Cardiac muscle cell (in vitro differentiated cells and primary cell): Measurements from ENCODE around the gene LPCAT3. TPM values are rescaled to one million over a fixed set of nuclear protein-coding genes. Genes with fewer than 3 reads are reported as not detected.

ENCODE experiments used
- DNase-seq, 2 donors: peaks; one replicate each; pipeline versions ENCODE4 v3.0.0 to v3.0.0-alpha.2; 2010 to 2017; ENCODE audit warnings: low read depth in 1 of 2, low spot score in 1 of 2
- H3K27ac ChIP-seq: fragments of 200-600 bp; sonication (generic); 2 replicates; pipeline ENCODE4 v1.5.1; 2016
- H3K27me3 ChIP-seq: fragments of 200-600 bp; sonication (generic); 2 replicates; pipeline ENCODE4 v1.6.0; 2016; ENCODE audit warnings: control low read depth
- H3K36me3 ChIP-seq: fragments of 200-600 bp; sonication (generic); 2 replicates; pipeline ENCODE4 v1.5.1; 2016; ENCODE audit warnings: control low read depth
- H3K4me1 ChIP-seq: fragments of 200-600 bp; sonication (generic); 2 replicates; pipeline ENCODE4 v1.8.1; 2017; ENCODE audit warnings: low read depth, mild to moderate bottlenecking, mixed run types
- H3K4me3 ChIP-seq: fragments of 200-600 bp; sonication (generic); 2 replicates; pipeline ENCODE4 v1.5.1; 2016; ENCODE audit warnings: mild to moderate bottlenecking
- H3K9me3 ChIP-seq: fragments of 200-600 bp; sonication (generic); 2 replicates; pipeline ENCODE4 v1.5.1; 2017; ENCODE audit warnings: low read depth, mild to moderate bottlenecking, control low read depth
- polyA plus RNA-seq: library from polyadenylated mRNA; unstranded; fragments of >200 nt; fragmentation: Nextera tagmentation; extraction: Ambion mirVana; gene quantifications from 2 replicates; pipeline ENCODE4 v1.2.1, GENCODE V29; 2016
- total RNA-seq: library from RNA; depleted of rRNA; stranded (reverse); fragments of >200 nt; gene quantifications from 2 replicates; pipeline ENCODE4 v1.2.3, GENCODE V29; 2016
- TF ChIP-seq, protein P1 (sequence below): IDR thresholded peaks from 2 replicates; pipeline ENCODE4 v1.5.1; 2012; ENCODE audit warnings: low read depth, mild to moderate bottlenecking, low read length

LPCAT3 gene
- total and polyA plus RNA-seq, 2 experiments from 2014 or later, result 12.0 to 37.8 TPM

DNA sequence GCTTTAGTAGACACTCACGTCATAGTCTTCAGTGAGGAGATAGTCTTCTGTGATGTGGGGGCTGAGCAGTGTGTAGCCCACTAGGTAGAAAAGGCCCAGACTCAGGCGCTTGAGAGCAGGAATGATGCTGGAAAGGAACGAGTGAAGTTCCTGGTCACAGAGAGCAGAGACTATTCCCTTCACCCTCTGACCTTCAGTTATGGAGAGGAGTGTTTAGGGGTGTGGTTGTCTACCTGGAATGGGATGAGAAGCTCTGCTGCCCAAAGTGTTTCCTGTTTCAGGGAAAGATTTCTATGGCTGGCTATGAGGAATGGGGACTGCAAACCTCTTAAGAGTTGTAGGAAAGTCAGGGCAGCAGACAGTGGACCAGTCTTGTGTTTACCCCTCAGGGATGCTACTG lies 38.8 kb downstream of the LPCAT3 start:
- H3K4me1 ChIP-seq, result no peaks in the 10 kb centered on the region
- no peak overlapping the region for H3K27ac ChIP-seq
- no peak for DNase-seq
- H3K4me3 ChIP-seq, result no peak overlapping the region
- no peaks in the 10 kb centered on the region for H3K9me3 ChIP-seq
- no peaks in the 10 kb centered on the region for H3K27me3 ChIP-seq
- TF ChIP-seq, protein P1, sequence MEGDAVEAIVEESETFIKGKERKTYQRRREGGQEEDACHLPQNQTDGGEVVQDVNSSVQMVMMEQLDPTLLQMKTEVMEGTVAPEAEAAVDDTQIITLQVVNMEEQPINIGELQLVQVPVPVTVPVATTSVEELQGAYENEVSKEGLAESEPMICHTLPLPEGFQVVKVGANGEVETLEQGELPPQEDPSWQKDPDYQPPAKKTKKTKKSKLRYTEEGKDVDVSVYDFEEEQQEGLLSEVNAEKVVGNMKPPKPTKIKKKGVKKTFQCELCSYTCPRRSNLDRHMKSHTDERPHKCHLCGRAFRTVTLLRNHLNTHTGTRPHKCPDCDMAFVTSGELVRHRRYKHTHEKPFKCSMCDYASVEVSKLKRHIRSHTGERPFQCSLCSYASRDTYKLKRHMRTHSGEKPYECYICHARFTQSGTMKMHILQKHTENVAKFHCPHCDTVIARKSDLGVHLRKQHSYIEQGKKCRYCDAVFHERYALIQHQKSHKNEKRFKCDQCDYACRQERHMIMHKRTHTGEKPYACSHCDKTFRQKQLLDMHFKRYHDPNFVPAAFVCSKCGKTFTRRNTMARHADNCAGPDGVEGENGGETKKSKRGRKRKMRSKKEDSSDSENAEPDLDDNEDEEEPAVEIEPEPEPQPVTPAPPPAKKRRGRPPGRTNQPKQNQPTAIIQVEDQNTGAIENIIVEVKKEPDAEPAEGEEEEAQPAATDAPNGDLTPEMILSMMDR, result no peak
- peaks cover 38% of the 10 kb centered on the region for H3K36me3 ChIP-seq

DNA sequence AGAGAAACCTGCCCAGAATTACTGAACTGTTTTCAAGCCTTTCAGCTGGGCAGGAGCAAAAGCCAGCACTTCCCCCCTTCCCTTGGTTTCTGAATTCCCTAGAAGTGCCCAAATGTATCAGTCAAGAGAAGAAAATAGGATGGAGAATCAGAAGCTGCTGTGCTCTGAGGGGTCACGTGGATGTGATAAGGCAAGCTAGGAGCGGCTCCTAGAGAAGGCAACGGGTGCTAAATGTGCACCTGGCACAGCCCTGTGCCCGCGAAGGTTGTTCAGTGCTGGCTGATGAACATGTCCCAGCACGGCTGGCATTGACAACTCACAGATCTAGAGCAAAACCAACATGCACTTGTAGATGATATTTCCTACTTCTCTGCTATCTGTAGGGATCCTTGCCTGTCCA lies 39.3 kb downstream of the LPCAT3 start:
- DNase-seq, result no peak
- Histone ChIP-seq H3K36me3 (peaks cover 41% of the 10 kb centered on the region), H3K4me3 (no peak overlapping the region), H3K4me1 (no peaks in the 10 kb centered on the region), H3K27ac (peak overlapping the region; percentile 76), H3K9me3 (no peaks in the 10 kb centered on the region), H3K27me3 (no peaks in the 10 kb centered on the region)
- TF ChIP-seq, protein P1, result no peak

DNA sequence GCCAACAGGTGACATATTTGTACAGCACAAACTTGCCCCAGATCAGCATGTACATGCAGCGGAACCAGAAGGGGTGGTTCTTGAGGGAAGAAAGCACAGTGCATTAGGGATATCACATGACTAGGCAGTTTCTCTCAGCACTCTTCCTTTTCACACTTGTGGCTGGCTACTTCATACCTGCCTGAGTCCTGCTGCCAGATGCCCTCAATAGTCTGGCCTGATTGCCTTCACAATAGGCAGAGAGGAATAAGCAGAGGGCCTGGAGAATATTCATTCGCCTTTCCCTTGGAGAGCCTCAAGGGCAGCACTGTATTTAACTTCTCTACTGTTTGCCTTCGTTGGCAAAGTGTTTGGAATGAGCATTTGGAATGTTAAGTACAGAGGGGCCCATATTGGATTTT lies 39.7 kb downstream of the LPCAT3 start:
- Histone ChIP-seq H3K36me3 (peaks cover 37% of the 10 kb centered on the region), H3K4me1 (no peaks in the 10 kb centered on the region), H3K27me3 (no peaks in the 10 kb centered on the region), H3K9me3 (no peaks in the 10 kb centered on the region), H3K4me3 (no peak overlapping the region), H3K27ac (peak overlapping the region; percentile 76)
- no peak for DNase-seq
- TF ChIP-seq, protein P1, result no peak

DNA sequence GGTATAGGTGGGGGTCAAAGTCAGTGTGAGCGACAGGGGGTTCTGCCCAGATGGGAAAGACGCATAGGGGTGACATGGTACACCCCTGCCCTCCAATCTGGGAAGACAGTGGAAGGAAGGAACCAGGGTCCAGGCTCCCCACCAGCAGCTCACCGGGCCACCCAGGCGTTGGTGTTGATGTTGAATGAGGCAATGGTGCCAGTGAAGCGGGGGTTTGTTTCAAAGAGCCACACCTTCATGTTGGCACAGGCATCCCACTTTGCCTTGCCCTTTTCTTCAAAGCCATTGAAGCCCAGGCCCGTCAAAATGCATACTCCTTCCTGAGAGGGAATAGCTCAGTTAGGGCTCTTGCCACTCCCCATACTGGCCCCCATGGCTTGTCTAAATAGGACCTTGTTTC lies 40.1 kb downstream of the LPCAT3 start:
- TF ChIP-seq, protein P1, result no peak
- Histone ChIP-seq H3K9me3 (no peaks in the 10 kb centered on the region), H3K27ac (peak overlapping the region; percentile 76), H3K4me3 (no peak overlapping the region), H3K4me1 (no peaks in the 10 kb centered on the region), H3K36me3 (peaks cover 35% of the 10 kb centered on the region), H3K27me3 (no peaks in the 10 kb centered on the region)
- DNase-seq, result no peak

DNA sequence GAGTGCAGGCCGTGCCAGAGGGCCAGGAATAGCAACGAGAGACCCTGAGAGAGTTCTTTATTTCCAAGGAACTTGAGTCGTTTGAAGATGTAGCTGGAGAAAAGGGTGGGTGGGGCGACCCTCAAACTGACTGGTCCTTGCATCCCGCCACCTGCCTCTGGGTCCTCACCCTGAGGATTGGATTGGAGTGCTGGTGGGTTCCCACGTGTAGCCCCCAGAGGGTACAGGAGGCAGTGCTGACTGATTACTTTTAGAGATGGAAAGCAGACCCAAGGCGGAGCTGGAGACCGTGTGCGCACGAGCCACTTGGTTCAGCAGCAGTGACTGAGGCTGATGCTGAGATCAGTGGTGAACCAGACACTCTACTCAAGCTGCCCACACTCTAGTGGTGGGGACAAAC lies 40.6 kb downstream of the LPCAT3 start:
- Histone ChIP-seq H3K27ac (no peak overlapping the region), H3K9me3 (no peaks in the 10 kb centered on the region), H3K4me3 (no peak overlapping the region), H3K36me3 (peaks cover 35% of the 10 kb centered on the region), H3K27me3 (no peaks in the 10 kb centered on the region), H3K4me1 (no peaks in the 10 kb centered on the region)
- TF ChIP-seq, protein P1, result no peak
- DNase-seq, result no peak
